Measurements from ENCODE around the gene FREY1.

- TF ChIP-seq ZNF530 (tag by site-specific recombination; IDR thresholded peaks at IDR 0.05; ENCODE audit: low read depth) (no peak), ZNF274 (IDR thresholded peaks at IDR 0.05; ENCODE audit: low read length) (no peak), ZNF274 (tag by site-specific recombination; IDR thresholded peaks at IDR 0.05; ENCODE audit: borderline replicate concordance) (no peak), ZNF324 (tag by site-specific recombination; IDR thresholded peaks at IDR 0.05) (no peak), ZNF670 (tag by site-specific recombination; IDR thresholded peaks at IDR 0.05; ENCODE audit: low read depth) (no peak), YY1 (tag by site-specific recombination; IDR thresholded peaks at IDR 0.05) (no peak), ZNF777 (tag by site-specific recombination; IDR thresholded peaks at IDR 0.05; ENCODE audit: borderline replicate concordance) (no peak), ZNF449 (tag by site-specific recombination; IDR thresholded peaks at IDR 0.05) (no peak), ZNF544 (tag by site-specific recombination; IDR thresholded peaks at IDR 0.05) (no peak)
- TF ChIP-seq, protein P1, sequence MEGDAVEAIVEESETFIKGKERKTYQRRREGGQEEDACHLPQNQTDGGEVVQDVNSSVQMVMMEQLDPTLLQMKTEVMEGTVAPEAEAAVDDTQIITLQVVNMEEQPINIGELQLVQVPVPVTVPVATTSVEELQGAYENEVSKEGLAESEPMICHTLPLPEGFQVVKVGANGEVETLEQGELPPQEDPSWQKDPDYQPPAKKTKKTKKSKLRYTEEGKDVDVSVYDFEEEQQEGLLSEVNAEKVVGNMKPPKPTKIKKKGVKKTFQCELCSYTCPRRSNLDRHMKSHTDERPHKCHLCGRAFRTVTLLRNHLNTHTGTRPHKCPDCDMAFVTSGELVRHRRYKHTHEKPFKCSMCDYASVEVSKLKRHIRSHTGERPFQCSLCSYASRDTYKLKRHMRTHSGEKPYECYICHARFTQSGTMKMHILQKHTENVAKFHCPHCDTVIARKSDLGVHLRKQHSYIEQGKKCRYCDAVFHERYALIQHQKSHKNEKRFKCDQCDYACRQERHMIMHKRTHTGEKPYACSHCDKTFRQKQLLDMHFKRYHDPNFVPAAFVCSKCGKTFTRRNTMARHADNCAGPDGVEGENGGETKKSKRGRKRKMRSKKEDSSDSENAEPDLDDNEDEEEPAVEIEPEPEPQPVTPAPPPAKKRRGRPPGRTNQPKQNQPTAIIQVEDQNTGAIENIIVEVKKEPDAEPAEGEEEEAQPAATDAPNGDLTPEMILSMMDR (tag by site-specific recombination; IDR thresholded peaks at IDR 0.05), result no peak
These were observed 28.4 kb upstream of the FREY1 start for GRCh38 chr11:45935349-45936064.

All from HEK293 (cell line).